ENCODE data around the gene SEC24C. TPM values are rescaled to one million over a fixed set of nuclear protein-coding genes. Genes with fewer than 3 reads are reported as not detected.
"Not testable (repeated sequence)": the region's sequence is repeated elsewhere in the genome, so short reads cannot be mapped to it uniquely, and the experiment has no call there.

SEC24C gene
- total RNA-seq, 1 donor from 2014 or later: 102 TPM

GRCh38 chr10:73723516-73723915 is 20.7 kb upstream of the SEC24C start:
- DNase-seq (ENCODE audit: low spot score): no peak
- Mint-ChIP-seq H3K27ac (ENCODE audit: unreplicated experiment) (no peak overlapping the region), H3K27me3 (ENCODE audit: unreplicated experiment) (no peaks in the 10 kb centered on the region), H3K36me3 (ENCODE audit: low read depth, unreplicated experiment) (peaks cover 12% of the 10 kb centered on the region), H3K9me3 (ENCODE audit: unreplicated experiment) (no peaks in the 10 kb centered on the region), H3K4me1 (ENCODE audit: unreplicated experiment) (peaks cover 8% of the 10 kb centered on the region), H3K4me3 (ENCODE audit: unreplicated experiment) (no peak overlapping the region)
- TF ChIP-seq CTCF (IDR thresholded peaks at IDR 0.05; ENCODE audit: unreplicated experiment): no peak

DNA sequence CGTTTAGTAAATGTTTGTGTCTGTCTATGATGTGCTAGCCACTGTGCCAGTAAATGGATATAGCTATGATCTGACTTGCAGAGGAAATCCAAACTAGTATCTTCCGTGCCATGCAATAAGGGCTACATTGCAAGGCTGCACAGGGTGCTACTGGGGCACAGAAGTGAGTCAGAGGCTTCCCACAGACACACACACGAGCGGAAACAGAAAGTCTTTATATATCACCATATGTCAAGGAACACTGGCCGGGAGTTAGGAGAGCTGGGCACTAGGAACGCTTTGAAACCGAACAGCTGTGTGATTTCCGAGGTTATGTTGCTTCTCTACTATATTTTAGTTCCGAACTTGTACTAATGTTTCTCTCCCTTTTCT is 14.4 kb upstream of the SEC24C start:
- peak overlapping the region; percentile 99 for H3K4me3 Mint-ChIP-seq (ENCODE audit: unreplicated experiment)
- H3K27ac Mint-ChIP-seq (ENCODE audit: unreplicated experiment): peak overlapping the region; percentile 99
- H3K4me1 Mint-ChIP-seq (ENCODE audit: unreplicated experiment): peaks cover 13% of the 10 kb centered on the region
- H3K27me3 Mint-ChIP-seq (ENCODE audit: unreplicated experiment): peaks cover 15% of the 10 kb centered on the region
- not testable (repeated sequence) for H3K36me3 Mint-ChIP-seq (ENCODE audit: low read depth, unreplicated experiment); DNase-seq (ENCODE audit: low spot score); H3K9me3 Mint-ChIP-seq (ENCODE audit: unreplicated experiment)

DNA sequence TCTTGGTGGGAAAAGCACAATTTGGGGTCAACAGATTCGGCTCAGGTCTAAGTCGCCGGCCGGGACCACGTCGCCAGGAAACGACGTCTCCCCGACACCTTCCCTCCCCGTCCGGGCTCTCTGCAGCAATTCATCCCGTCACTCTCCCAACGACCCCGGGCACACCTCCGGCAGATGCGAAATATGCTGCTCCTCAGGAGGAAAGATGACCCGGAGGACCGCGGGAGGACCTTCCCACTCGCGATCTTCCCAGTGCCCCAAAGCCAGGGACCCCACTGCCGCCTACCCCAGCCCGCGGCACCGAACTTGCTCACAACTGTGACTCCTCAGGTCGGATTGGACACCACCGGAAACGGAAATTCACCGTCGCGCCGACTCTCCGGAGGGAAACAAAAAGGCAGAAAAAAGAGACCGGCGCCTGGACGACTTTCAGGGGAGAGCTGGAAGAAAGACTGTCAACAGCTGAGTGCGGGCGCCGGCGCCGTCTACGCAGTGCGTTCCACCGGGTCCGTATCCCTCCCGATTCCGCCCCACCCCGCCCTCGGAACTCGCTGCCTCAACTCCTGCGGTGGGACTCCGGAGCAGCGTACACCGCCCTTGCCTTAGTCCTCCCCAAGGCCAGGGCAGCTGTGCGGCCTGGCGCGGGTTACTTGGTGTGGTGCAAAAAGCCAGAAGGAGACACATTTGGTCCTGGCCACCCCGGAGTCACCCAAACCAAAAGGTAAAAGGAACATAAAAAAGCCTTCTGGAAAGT is 13.8 kb upstream of the SEC24C start:
- Mint-ChIP-seq H3K4me1 (ENCODE audit: unreplicated experiment) (peaks cover 13% of the 10 kb centered on the region), H3K36me3 (ENCODE audit: low read depth, unreplicated experiment) (peaks cover 4% of the 10 kb centered on the region), H3K27me3 (ENCODE audit: unreplicated experiment) (peaks cover 15% of the 10 kb centered on the region), H3K9me3 (ENCODE audit: unreplicated experiment) (no peaks in the 10 kb centered on the region), H3K27ac (ENCODE audit: unreplicated experiment) (peak overlapping the region; percentile 99), H3K4me3 (ENCODE audit: unreplicated experiment) (peak overlapping the region; percentile 99)
- DNase-seq (ENCODE audit: low spot score): peak; percentile 83
- TF ChIP-seq CTCF (IDR thresholded peaks at IDR 0.05; ENCODE audit: unreplicated experiment): no peak

DNA sequence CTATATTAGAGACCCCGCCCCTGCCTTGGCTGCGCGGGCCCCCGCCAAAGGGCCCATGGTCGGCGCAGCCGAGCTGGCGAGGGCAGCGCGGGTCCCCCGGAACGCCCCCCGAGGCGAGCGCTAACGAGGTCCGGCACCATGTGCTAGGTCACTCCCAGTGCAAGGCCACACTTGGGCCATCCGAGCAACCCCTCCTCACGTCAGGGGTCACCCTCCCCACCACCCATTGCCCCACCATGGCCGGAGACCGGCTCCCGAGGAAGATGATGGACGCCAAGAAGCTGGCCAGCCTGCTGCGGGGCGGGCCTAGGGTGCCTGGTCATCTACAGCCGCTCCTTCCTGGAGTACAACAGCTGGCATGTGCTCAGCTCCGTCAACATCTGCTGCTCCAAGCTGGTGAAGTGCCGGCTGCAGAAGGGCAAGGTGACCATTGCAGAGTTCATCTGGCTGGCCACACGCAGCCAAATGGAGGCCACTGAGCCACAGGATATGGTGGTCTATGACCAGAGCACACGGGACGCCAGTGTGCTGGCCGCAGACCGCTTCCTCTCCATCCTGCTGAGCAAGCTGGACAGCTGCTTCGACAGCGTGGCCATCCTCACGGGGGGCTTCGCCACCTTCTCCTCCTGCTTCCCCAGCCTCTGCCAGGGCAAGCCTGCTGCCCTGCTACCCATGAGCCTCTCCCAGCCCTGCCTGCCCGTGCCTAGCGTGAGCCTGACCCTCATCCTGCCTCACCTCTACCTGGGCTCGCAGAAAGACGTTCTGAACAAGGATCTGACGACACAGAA is 12.4 kb upstream of the SEC24C start:
- Mint-ChIP-seq H3K36me3 (ENCODE audit: low read depth, unreplicated experiment) (peaks cover 4% of the 10 kb centered on the region), H3K4me3 (ENCODE audit: unreplicated experiment) (peak overlapping the region; percentile 84), H3K27ac (ENCODE audit: unreplicated experiment) (peak overlapping the region; percentile 64), H3K4me1 (ENCODE audit: unreplicated experiment) (peaks cover 13% of the 10 kb centered on the region), H3K9me3 (ENCODE audit: unreplicated experiment) (no peaks in the 10 kb centered on the region), H3K27me3 (ENCODE audit: unreplicated experiment) (peaks cover 15% of the 10 kb centered on the region)
- DNase-seq (ENCODE audit: low spot score): no peak
- TF ChIP-seq CTCF (IDR thresholded peaks at IDR 0.05; ENCODE audit: unreplicated experiment): no peak

DNA sequence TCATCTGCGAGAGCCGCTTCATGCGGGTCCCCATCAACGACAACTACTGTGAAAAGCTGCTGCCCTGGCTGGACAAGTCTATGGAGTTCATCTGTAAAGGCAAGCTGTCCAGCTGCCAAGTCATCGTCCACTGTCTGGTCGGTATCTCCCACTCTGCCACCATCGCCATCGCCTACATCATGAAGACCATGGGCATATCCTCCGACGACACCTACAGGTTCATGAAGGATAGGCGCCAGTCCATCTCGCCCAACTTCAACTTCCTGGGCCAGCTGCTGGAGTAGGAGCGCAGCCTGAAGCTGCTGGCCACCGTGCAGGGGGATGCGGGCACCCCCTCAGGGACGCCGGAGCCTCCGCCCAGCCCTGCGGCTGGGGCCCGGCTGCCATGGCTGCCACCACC is 11.7 kb upstream of the SEC24C start:
- peaks cover 13% of the 10 kb centered on the region for H3K4me1 Mint-ChIP-seq (ENCODE audit: unreplicated experiment)
- H3K27me3 Mint-ChIP-seq (ENCODE audit: unreplicated experiment): peaks cover 15% of the 10 kb centered on the region
- H3K4me3 Mint-ChIP-seq (ENCODE audit: unreplicated experiment): peak overlapping the region; percentile 84
- no peaks in the 10 kb centered on the region for H3K9me3 Mint-ChIP-seq (ENCODE audit: unreplicated experiment)
- DNase-seq (ENCODE audit: low spot score): no peak
- H3K36me3 Mint-ChIP-seq (ENCODE audit: low read depth, unreplicated experiment): peaks cover 4% of the 10 kb centered on the region
- H3K27ac Mint-ChIP-seq (ENCODE audit: unreplicated experiment): peak overlapping the region; percentile 64
- no peak for TF ChIP-seq CTCF (IDR thresholded peaks at IDR 0.05; ENCODE audit: unreplicated experiment)
